Measurements from ENCODE around the gene FST.

DNA sequence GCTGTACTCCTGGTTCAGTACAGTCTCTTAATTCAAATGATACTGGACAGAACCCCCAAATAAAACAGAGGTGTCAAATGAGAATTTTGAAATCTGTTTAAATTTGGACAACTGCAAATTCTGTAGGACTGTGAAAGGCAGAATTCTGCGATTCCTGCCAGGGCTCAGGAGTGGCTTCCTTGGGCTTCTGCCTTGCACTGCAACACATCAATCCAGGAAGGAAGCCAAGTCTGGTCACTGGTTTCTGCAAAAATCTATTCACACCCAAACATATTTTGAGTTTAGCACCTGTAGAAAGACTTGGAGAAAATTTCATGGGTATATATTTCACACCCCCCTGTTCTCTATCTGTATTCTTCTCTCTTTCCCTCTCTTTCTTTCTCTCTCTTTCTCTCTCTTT is 37.5 kb upstream of the FST start:
- TF ChIP-seq, protein P1, sequence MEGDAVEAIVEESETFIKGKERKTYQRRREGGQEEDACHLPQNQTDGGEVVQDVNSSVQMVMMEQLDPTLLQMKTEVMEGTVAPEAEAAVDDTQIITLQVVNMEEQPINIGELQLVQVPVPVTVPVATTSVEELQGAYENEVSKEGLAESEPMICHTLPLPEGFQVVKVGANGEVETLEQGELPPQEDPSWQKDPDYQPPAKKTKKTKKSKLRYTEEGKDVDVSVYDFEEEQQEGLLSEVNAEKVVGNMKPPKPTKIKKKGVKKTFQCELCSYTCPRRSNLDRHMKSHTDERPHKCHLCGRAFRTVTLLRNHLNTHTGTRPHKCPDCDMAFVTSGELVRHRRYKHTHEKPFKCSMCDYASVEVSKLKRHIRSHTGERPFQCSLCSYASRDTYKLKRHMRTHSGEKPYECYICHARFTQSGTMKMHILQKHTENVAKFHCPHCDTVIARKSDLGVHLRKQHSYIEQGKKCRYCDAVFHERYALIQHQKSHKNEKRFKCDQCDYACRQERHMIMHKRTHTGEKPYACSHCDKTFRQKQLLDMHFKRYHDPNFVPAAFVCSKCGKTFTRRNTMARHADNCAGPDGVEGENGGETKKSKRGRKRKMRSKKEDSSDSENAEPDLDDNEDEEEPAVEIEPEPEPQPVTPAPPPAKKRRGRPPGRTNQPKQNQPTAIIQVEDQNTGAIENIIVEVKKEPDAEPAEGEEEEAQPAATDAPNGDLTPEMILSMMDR (IDR thresholded peaks at IDR 0.05), result no peak
- no peak for TF ChIP-seq ZFX (IDR thresholded peaks at IDR 0.05; ENCODE audit: borderline replicate concordance)

Data from 22Rv1 (cell line).